NOMO-1 treated with dmso at 0.1 percent for 144 hours (cell line): ENCODE measurements around the gene C14orf119.

Experiments
- DNase-seq: peaks from one replicate; lab custom pipeline; 2025; ENCODE audit not compliant: unreplicated experiment; lab: John Stamatoyannopoulos, UW

Gene C14orf119

DNA sequence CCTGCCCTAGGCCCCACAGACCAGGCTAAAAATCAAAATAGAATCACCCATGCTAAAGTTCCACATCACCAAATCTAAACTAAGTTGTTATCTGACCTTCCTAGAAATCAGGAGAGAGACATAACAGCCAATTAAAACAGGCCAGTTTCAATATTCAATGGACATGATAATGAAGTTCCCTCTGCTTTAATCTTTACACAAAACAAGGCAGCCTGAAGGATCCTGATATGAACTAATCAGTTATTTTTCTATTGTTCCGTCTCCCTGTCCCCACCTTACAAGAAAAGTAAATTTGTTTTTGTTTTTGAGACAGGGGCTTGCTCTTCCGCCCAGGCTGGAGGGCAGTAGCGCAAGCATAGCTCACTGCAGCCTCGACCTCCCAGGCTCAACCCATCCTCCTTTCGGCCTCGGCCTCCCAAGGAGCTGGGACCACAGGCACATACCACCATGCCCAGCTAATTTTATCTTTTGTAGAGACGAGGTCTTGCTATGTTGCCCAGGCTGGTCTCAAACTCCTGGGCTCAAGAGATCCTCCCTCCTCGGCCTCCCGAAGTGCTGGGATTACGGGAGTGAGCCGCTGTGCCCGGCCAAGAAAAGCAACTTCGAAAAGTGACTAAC is 29.1 kb downstream of the C14orf119 start:
- DNase-seq = no peak

DNA sequence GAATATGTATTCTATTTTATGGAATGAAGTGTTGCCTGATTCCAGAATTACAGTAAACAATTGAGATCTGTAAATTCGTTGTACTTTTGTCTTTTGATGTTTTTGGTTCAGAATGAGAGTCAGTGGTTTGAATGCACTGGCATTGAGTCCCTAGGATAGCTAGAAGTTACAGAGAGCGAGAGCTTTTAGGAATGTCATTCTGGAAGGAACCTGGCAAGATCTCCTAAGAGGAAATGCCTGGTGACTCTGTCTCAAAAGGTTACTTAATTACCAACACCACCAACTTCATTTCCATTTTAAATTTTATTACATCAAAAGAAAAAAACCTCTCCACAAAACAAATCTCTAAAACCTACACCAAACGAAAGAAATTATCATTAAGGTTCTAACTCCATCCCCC is 29.7 kb downstream of the C14orf119 start:
- no peak for DNase-seq

- DNase-seq = no peak
These were observed 30.7 kb downstream of the C14orf119 start for GRCh38 chr14:23125933-23126524.

DNA sequence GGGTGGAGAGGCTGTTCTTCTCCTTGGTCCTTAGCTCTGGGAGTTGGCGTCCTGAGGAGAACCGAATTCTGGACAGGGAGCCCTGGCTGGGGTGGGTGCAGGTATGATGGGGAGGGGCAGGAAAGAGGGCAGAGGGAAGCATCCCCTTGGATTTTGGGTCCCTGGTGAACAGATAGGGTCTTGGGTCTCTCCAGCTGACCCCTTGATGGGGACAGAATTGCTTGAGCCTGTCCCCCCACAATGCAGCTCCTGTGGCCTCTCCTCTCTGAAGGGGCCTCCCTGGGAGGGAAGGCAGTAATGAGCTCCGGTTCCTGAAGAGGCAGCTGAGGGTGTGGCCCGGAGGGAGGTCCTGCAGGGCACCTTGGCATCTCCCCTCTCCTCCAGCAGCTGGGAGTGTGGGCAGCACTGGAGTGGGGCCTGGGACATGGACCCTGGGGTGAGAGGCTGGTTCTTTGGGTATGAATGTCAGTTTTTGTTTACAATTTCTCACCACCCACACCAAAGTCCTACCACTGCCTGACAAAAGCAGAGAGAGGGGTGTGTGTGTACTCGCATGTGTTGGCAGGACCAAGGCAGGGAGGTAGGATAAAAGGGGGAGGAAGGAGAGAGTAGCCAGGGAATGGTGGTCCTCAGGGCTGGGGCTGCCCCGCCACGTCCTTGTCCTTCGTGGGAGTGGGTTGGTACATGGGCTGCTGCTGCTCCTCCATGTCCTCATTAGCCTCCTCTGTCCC is 31.4 kb downstream of the C14orf119 start:
- no peak for DNase-seq

DNA sequence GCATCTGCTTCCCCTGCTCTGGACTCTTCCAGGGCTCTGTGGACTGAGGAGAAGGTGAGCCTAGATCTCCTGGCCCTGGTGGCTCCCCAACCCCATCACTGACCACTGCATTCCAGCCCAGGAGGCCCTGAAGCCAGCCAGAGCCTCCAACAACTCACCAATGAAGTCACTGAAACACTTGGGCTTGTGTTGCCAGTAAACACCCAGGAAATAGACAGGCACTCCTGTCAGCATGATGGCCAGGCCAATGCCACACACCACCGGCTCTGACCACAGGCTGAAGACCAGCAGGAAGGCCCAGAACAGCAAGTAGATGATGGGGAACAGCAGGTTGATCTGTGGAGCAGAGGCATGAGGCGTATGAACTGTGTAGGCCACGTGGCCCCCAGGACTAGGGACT is 32.6 kb downstream of the C14orf119 start:
- DNase-seq = no peak

- no peak for DNase-seq
These were observed 33.9 kb downstream of the C14orf119 start for GRCh38 chr14:23128969-23129758.

GRCh38 chr14:23129759-23130316 is 34.5 kb downstream of the C14orf119 start:
- DNase-seq = no peak

DNA sequence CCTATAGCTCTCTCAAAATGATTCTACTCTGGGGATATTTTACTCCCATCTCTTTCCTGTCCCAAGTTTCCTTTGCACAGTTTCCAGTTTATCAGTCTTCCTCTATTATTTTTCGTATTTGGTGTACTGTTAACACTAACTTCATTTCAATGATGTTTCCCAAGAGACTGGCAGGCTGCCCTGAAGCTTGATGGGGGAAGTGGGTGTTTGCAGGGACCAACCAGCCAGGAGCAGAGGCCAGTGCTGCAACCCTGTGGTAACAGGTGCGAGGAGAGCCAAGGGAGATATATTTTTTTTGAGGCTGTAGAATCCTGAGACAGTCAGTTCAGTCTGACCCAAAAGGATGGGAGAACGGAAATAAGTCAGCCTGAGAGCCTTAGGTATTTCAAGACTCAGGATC is 35.6 kb downstream of the C14orf119 start:
- DNase-seq = no peak

GRCh38 chr14:23131482-23131881 is 36.2 kb downstream of the C14orf119 start:
- no peak for DNase-seq

DNA sequence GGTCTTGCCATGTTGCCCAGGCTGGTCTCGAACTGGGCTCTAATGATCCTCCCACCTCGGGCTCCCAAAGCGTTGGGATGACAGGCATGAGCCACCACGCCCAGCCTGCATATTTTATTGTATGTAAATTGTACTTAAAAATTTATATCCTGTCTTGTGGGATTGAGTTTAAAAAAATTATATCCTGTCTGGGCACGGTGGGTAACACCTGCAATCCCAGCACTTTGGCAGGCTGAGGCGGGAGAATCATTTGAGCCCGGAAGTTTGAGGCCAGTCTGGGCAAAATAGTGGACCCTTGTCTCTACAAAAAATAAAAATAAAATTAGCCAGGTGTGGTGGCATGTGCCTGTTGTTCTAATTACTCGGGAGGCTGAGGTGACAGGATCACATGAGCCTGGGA is 37.7 kb downstream of the C14orf119 start:
- DNase-seq = no peak

DNA sequence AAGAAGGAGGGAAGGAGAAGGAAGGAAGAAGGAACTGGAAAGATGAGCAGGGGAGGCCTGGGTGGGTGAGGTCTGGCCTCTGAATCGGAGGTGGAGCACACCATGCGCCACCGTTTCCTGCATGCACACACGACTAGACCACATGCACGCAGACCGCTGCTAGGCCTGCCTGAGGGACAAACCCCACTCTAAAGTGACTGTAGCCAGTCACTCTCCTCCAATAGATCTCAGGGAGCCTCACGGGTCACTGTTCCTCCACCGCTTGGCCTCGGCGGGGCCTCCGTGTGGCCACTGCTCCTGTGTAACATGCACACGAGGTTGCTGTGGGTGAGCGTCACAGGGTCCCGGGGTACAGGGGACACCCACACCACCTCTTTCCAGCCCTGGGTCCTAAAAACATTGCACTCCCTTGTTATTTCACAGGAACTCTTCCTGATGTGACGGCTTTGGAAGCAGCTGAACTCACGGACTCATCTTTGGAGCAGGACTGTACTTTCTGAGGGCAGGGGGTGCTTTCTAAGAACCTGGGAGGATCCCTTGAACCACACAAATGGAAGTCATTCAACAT is 41.3 kb downstream of the C14orf119 start:
- no peak for DNase-seq

- DNase-seq = no peak
These were observed 42.0 kb downstream of the C14orf119 start for GRCh38 chr14:23137192-23137812.

DNA sequence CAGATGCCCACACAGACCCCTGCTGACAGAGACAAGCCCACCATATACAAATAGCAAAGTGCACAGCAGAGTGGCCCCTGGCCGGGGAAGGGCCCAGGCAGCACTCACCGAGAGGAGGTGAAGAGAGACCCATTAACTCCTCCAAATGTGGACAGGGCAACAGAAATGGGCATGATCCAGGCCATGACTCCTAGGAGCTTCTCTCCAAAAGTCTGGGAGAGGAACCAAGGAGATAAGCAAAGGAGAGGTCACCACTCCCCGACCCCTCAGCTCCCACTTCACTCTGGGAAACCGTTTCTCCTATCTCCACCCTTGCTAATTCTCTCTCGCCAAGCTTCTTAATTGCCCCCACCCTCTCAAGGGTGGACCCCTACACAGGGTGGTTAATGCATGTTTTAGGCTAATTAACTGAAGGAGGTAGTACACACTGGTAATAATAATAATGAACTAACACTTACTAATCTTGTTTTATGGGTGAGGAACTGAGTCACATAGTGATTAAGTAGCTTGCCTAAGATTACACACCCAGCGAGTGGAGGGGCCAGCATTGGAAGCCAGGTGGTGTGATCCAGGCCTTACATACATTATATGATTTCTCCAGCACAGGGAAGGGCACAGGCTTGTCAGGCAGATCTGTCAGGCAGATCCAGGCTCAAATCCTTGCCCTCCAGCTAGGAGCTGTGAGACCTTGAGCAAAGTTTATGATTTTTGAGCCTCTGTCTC is 42.7 kb downstream of the C14orf119 start:
- no peak for DNase-seq

DNA sequence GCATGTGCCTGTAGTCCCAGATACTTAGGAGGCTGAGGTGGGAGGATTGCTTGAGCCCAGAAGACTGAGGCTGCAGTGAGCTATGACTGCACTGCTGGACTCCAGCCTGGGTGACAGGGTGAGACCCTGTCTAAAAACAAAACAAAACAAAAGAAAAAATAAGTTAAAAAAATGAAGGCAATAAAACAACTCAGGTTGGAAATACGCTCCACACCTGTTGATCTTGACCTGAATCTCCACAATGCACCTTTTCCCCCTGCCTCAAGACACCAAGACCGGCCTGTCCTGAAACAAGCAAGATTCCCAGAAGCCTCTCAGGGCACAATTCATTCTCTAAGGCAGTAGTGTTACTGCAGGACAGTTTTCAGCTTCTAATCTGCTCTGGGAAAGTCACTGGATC is 44.6 kb downstream of the C14orf119 start:
- DNase-seq = no peak

DNA sequence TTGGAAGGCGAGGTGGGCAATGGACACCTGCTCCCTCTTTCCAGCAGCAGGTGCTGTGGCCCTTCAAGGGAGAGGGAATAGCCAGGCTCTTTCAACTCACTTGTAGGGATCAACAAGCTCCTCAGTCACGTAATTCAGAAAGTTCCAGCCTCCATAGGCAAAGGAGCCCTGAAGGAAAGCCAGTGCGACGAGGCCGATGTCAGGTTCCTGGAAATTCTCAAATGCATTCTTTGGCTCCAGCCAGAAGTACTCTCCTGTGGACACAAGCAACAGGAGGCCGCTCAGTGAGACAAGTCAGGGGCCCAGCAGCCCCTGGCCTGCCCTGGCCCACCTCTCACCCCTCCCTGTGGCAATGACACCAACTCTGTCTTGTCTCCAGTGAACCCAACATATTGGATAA is 45.1 kb downstream of the C14orf119 start:
- DNase-seq = no peak

DNA sequence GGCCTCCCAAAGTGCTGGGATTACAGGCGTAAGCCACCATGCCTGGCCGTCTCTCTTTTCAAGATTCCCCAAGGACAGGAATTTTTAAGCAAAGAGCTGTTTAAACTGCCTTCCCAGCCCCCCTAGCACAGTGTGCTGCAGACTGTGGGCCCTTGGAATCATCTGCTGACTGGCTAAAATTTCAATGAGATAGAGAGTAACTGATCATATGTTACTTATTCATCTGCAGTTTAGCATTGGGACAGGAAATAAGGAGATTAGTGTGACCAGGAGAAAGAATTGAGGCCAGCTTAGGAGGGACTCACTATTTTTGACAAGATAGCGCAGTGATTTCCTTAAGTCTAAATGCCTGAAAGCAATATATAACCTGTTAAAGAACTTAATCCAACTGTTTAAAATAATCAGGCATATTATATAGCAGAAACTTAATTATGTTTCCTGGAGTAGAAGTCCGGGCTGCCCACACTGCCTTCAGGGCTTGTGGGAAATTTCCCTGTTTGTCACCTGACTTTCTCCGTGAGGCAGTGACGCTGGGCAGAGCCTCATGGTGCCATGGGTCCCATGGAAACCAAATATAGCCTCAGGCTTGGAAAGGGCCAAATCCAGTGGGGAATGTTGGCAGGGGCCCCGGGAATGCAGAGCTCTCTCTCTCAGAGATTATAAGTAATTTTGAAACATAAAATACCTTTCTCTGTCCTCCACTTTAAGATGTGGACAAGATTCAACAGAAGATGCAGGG is 46.6 kb downstream of the C14orf119 start:
- no peak for DNase-seq

DNA sequence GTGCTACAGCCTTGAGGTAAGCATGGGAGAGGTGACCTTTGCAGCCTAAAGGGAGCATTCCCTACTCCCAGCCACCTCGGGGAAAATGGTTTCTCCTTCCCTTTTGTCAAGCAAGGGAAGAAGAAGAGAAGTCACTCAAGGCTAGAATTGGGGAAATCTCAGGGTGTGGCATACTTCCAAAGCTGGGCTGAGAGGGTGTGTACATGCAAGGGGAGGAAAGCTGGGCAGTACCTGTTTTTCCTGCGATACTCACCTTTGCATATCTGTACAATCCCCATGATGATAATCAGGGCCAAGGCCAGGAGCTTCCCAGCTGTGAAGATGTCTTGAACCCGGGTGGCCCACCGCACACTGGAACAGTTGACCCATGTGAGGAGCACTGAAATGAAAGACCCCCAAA is 47.5 kb downstream of the C14orf119 start:
- DNase-seq = no peak

DNA sequence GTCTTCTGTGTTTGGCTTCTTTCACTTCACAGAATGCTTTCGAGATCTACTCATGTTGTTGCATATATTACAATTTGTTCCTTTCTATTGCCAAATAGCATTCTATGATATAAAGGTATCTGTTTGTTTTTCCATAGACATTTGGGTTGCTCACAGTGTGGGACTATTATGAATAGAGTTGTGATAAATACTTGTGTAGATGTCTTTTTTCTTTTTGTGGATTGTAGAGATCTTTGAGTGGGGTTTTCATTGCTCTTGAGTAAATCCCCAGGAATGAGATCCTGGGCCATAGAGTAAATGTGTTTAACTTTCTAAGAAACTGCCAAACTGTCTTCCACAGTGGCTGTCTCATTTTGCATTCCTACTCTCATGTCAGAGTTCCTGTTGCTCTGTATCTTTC is 48.6 kb downstream of the C14orf119 start:
- DNase-seq = no peak

GRCh38 chr14:23145794-23146350 is 50.6 kb downstream of the C14orf119 start:
- no peak for DNase-seq
